ENCODE data around the gene SLC25A25. TPM values are rescaled to one million over a fixed set of nuclear protein-coding genes. Genes with fewer than 3 reads are reported as not detected.

Gene SLC25A25
- total RNA-seq, 1 donor from 2014 or later = 34.7 TPM

GRCh38 chr9:128099231-128099931 is 31.3 kb downstream of the SLC25A25 start:
- Histone ChIP-seq H3K4me1 (peaks cover 80% of the 10 kb centered on the region), H3K4me3 (peak overlapping the region; percentile 68), H3K9me3 (no peaks in the 10 kb centered on the region), H3K36me3 (peaks cover 38% of the 10 kb centered on the region), H3K27me3 (no peaks in the 10 kb centered on the region), H3K27ac (peak overlapping the region; percentile 92)
- intact Hi-C loops (cut with DNase I) = no loop called here
- ATAC-seq = peak; percentile 3
- no peak for TF ChIP-seq CTCF (IDR thresholded peaks at IDR 0.05)
- DNase-seq = no peak

- no peak for TF ChIP-seq CTCF (IDR thresholded peaks at IDR 0.05)
- Histone ChIP-seq H3K4me1 (peaks cover 73% of the 10 kb centered on the region), H3K9me3 (no peaks in the 10 kb centered on the region), H3K4me3 (peak overlapping the region; percentile 68), H3K27ac (peak overlapping the region; percentile 92), H3K36me3 (peaks cover 43% of the 10 kb centered on the region), H3K27me3 (no peaks in the 10 kb centered on the region)
- ATAC-seq (peak; percentile 23), DNase-seq (no peak)
- intact Hi-C loops (cut with DNase I) = no loop called here
Measured at GRCh38 chr9:128099932-128100491, 32.0 kb downstream of the SLC25A25 start.

GRCh38 chr9:128100581-128100980 is 32.5 kb downstream of the SLC25A25 start:
- DNase-seq (no peak), ATAC-seq (no peak)
- H3K9me3 ChIP-seq = no peaks in the 10 kb centered on the region
- H3K4me1 ChIP-seq = peaks cover 68% of the 10 kb centered on the region
- H3K4me3 ChIP-seq = peak overlapping the region; percentile 68
- H3K27me3 ChIP-seq = no peaks in the 10 kb centered on the region
- intact Hi-C loops (cut with DNase I) = no loop called here
- TF ChIP-seq CTCF (IDR thresholded peaks at IDR 0.05) = no peak
- H3K36me3 ChIP-seq = peaks cover 49% of the 10 kb centered on the region
- peak overlapping the region; percentile 92 for H3K27ac ChIP-seq

GRCh38 chr9:128101231-128101661 is 33.2 kb downstream of the SLC25A25 start:
- ATAC-seq = no peak
- peaks cover 56% of the 10 kb centered on the region for H3K36me3 ChIP-seq
- H3K4me3 ChIP-seq = peak overlapping the region; percentile 68

GRCh38 chr9:128101690-128102089 is 33.7 kb downstream of the SLC25A25 start:
- intact Hi-C loops (cut with DNase I) = no loop called here
- Histone ChIP-seq H3K27me3 (no peaks in the 10 kb centered on the region), H3K9me3 (no peaks in the 10 kb centered on the region), H3K36me3 (peaks cover 60% of the 10 kb centered on the region), H3K4me3 (no peak overlapping the region), H3K4me1 (peaks cover 66% of the 10 kb centered on the region), H3K27ac (peak overlapping the region; percentile 36)
- DNase-seq (no peak), ATAC-seq (no peak)
- TF ChIP-seq CTCF (IDR thresholded peaks at IDR 0.05) = no peak

More at GRCh38 chr9:128101231-128101661, 33.2 kb downstream of the SLC25A25 start:
- Histone ChIP-seq H3K9me3 (no peaks in the 10 kb centered on the region), H3K4me1 (peaks cover 67% of the 10 kb centered on the region), H3K27ac (peak overlapping the region; percentile 92), H3K27me3 (no peaks in the 10 kb centered on the region)
- no peak for DNase-seq
- TF ChIP-seq CTCF (IDR thresholded peaks at IDR 0.05) = no peak
- intact Hi-C loops (cut with DNase I) = no loop called here

Data from upper lobe of right lung (tissue), 1 donor.